Fibroblast of skin of left biceps (primary cell): ENCODE results near the gene CFAP299.
"Not testable (repeated sequence)": the region's sequence is repeated elsewhere in the genome, so short reads cannot be mapped to it uniquely, and the experiment has no call there.

Experiments
- DNase-seq, 2 experiments: peaks; one replicate each; pipeline ENCODE4 v3.0.0-alpha.2; 2013; ENCODE audit warnings: low read depth in 2 of 2

CFAP299 gene

DNA sequence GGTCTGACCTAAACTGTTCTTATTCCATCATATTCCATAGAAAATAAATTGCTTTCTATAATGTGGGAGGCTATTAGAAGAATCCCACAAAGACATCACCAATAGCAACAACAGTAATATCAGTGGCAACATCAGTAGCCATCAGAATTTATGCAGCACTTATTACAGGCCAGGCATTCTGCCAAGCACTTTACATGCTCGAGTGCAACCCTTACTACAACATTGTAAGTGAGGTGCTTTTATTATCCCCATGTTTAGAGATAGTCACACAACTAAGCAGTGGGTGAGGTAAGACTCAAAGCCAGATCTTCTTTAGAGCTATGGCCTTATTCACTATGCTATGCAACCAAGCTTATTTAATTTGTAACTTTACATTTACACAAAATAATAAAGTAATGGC, 377.9 kb downstream of the CFAP299 start:
- no peak for DNase-seq

DNA sequence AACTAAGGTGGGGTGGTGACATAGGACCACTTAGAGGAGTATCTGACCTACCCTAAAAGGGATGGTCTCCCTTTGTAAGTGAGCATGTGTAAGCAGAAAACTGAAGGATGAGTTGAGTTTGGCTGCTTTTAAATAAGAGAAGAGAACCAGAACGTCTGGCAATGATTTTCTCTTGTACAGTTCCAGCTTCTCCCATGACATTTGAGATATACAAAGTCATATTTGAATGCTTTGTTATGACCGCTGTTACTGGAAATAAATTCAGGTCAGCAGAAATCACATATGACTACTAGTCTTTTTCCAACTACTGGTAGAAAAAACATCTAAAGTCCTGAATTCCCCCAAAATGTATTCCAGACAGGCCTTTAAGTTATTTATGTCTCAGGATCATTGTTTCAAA, 381.7 kb downstream of the CFAP299 start:
- no peak for DNase-seq

DNA sequence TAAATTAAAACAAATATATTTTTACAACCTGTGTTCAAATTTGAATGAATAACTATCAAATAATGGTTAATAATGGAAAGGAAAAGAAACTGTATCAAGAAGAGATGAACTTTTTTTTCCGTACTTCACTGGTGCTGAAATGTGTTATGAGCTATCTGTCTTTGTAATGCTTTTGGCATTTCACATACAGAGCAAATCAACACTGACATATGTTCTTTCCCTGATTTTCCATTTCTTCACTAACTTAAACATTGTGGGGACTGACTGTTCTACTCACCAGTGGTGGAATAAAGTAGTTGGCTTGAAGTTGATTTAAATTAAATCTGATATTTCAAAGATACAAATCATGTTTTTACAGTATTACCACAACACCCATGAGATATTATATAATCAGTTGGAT, 390.9 kb downstream of the CFAP299 start:
- DNase-seq = no peak

DNA sequence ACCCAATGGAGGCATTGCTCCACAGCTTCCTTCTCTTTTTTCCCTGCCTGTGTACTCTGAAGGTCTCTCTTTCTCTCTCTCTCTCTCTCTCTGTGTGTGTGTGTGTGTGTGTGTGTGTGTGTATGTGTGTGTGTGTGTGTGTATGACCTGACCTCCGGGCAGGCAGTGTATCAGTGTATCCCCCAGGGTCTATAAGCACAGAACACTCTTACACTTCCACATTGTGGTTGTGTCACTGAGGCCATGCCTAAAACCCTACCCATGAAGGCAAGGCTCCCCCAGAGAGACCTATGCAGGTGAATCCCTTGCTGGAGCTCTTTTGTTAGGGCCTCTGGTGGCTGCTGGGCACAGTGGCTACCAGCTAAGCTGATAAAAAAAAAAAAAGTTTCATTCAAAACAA, 394.6 kb downstream of the CFAP299 start:
- no peak for DNase-seq

DNA sequence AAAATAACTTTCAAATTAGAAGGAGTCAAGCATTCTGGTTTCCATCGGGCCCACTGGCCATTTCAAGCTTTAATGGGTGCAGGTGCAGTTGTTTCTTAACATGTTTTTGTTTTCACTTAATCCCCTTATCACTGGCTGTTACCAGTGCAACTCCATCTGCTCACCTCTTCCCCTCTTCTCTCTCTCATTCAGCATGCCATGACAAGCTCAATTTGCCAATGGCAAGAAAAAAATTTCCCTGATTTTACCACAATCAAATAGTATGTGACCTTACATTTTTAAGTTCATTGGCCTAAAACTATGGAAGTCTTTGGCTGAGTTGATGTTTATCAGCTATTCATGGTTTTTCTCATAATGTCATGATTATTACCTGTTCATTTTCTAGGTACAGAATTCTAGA, 395.9 kb downstream of the CFAP299 start:
- DNase-seq = no peak

DNA sequence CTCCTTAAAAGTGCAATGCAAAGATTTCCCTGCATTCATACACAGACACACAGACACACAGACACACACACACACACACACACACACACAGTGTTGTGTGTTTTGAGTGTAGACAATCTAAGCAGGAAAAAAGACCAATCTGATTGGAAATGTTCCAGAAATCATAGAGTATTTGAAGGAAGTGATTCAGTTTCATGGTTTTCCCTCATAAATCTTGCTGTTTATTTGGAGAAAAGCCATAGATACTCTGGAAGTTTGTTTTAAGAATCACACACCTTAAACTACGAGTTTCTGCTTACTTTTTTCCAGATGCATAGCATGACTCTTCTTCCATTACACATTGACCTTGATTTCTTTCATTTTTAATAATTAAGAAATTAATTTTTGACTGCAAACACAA, 396.5 kb downstream of the CFAP299 start:
- DNase-seq = peak; percentile 10 to 12

DNA sequence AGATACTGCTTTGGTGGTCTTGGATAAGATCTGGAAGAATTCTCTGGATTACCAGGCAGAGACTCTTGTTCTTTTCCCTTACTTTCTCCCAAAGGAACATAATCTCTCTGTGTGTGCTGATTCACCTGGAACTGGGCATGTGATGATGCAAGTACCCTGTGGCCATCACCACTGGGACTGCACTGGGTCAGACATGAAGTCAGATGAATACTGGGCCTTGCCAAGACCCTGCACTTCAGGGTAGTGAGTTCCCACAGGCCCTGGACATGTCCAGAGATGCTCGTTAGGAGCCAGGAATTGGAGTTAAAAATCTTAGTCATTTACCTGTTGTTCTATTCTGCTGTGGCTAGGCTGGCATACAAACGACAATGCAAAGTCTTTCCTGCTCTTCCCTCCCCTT, 404.8 kb downstream of the CFAP299 start:
- DNase-seq = no peak

DNA sequence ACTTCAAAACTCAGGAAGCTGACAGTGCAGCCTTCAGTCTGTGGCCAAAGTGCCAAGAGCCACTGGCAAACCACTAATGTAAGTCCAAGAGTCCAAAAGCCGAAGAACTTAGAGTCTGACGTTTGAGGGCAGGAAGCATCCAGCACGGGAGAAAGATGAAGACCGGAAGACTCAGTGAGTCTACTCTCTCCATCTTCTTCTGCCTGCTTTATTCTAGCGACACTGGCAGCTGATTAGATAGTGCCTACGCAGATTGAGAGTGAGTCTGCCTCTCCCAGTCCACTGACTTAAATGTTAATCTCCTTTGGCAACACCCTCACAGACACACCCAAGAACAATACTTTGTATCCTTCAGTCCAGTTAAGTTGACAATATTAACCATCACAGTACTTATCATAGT, 414.0 kb downstream of the CFAP299 start:
- DNase-seq = not testable (repeated sequence)

DNA sequence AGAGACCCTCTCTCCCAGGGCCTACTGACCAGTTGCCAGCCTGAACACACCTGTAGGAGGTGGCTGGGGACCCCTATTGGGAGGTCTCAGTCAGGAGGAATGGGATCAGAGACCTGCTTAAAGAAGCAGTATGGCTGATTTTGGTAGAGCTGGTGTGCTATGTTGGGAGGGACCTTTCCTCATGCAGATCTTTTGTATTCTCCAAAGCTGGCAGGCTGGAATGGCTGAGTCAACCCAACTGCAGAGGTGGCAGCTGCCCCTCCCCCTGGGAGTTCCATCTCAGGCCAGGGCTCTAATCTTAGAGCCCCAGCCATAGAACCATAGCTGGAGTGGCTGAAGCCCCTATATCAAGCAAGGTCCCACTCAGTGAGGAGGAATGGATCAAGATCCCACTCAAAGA, 415.7 kb downstream of the CFAP299 start:
- DNase-seq = no peak

DNA sequence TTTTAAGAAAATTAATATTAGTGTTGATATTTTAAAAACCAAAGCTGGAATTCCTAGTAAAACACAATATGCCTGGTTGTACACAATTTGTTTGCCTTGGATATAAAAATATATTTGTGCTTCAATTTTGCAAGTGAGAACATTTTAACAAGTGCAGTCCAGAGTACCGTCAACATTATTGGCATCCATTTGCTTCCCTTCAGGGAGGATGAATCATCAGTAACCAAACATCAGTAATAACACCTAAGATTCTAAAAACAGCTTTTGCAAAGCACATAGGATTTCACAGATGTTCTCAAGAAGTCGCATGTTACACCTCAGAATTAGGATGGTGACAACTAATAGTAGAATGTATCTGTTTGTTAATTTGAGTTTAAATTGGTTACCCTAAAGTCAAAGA, 432.4 kb downstream of the CFAP299 start:
- DNase-seq = no peak

DNA sequence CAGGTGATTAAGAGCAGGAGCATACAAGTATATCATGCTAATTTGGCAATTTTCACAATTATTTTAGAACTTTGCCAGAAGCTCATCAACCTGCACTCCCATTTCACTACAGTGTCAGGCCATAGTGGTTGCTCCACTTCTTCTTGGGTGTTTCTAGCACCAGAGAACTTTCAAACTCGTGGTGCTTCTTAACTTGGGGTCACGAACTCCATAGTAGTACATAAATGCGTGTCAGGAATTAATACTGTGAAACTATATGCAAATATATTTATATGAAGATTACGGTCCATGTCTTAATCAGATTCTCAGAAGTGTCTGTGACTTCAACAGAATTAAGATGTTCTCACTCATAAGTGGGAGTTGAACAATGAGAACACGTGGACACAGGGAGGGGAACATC, 440.6 kb downstream of the CFAP299 start:
- no peak for DNase-seq

DNA sequence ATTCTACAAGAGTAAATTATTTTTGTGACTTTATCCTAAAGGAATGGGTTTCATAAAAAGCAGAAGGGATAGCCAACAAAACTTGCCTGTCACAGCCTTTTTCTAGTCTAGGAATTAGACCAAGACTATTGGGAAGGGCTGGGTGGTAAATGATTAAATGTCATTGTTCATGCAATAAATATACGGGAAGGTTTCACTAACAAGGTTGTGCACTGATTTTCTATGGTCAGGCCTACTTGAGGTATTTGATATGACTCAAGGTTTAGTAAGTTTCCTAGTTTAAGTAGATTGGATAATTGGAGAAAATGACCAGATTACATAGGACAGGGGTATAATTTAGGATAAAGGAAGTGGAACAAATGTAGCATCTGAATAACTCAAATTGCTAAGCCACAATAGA, 445.9 kb downstream of the CFAP299 start:
- no peak for DNase-seq

DNA sequence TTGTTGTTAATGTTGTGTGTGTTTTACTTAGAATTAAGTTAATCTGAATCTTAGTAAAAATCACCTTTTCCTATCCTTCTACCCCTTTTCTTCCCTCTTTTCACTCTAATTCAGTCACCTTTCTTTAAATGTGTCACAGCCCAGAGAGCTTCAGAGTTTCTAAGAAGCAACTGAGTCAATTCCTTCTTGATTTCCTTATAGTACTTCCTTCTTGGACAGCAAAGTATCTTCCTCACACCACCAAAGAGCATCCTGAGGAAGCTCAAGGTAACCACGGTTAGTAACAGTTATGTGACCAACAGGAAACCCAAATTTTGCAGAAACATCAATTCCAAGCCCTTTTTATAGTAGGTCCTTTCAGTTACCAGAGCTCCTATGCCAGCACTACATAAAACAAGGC, 451.8 kb downstream of the CFAP299 start:
- DNase-seq = no peak

DNA sequence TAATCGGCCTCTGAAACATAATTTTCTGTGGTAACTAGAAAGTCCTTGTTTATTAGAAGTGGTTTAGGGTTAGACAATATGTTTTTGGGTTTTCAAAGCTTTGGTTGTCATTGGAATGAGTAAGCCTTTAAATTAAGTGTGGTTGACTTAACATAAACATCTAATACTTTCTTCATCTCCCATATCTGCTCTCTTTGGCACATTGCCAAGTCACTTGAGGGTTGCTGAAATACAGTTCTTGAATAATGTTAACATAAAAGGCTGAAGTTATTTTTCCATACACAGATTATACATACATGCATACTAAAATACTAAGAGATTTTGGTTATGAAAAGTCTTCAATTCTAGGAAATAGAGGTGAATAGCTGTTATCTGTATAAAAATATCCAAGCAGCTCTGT, 453.3 kb downstream of the CFAP299 start:
- DNase-seq = peak; percentile 4 to 5

DNA sequence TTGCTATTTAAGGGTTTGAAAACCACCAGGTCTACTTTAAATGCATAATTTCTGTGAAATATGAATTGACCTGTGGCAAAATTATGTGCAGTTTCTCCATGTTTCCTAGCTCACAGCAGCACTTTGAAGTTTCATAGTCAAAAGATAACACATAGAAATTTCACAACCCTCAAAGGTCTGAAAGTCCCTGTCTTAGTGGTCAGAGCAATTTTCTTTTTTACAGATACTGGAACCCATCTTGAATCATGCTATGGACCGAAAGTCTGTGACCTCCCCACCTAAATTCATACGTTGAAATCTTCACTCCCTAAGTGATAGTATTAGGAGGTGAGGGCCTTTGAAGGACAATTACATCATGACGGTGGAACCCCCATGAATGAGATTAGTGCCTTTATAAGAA, 454.6 kb downstream of the CFAP299 start:
- no peak for DNase-seq

DNA sequence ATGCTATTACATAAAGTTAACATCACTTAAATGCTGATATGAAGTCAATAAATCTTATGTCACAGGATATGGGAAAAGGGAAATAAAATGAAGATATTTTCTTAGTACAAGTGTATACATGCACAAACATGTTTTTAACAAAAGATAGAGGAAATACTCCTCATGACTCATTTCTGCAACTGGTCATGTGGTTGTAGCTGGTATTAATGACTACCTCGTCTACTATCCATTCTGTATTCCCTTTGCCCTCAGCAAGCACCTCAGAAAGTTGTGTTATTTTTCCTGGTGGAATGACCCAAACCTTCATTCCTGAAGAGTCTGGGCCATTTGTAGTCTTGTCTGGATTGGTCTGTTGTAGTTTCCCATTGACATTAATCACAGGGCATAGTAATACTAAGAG, 458.1 kb downstream of the CFAP299 start:
- DNase-seq = not testable (repeated sequence)

DNA sequence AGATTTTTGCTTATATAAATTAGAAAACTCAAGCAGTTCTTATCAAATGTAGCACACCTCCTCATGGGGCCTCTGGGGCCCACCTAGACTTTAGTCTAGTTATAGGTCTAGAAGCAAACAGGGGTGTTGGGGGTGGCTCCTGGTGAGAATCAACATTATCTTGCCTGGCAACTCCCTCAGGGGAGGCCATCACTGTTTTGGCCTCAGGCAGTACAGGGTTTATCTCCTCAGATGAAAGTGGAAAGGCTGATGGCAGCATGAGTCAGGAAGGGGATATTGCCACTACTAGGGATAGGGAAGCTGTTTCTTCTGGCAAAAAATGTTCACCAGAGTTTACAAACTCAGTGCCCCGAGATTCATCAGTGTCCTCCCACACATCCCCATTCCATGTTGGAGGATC, 462.6 kb downstream of the CFAP299 start:
- DNase-seq = no peak

DNA sequence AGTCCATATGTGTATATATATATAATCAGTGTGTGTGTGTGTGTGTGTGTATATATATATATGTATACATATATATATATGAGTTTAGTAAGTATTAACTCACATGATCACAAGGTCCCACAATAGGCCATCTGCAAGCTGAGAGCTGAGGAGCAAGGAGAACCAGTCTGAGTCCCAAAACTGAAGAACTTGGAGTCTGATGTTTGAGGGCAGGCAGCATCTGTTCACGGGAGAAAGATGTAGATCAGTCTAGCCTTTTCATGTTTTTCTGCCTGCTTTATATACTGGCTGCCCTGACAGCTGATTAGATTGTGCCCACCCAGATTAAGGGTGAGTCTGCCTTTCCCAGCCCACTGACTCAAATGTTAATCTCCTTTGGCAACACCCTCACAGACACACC, 465.2 kb downstream of the CFAP299 start:
- not testable (repeated sequence) for DNase-seq

DNA sequence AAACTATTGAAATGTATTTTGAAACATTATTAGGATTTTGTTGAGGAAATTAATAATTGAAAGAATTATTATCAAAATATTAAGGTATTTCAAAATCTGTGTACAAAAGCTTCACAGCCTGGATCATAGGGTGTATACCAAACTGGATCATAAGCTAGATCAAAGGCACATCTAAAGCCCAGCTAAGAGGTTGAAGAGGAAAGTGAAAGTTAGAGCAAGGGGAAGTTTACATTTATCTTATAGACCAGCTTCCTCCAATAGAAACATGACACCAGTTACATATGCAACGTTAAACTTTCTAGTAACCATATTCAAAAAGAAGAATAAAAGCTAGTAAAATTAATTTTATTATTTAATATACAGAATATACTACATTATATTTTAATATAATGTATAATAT, 467.8 kb downstream of the CFAP299 start:
- DNase-seq = no peak

DNA sequence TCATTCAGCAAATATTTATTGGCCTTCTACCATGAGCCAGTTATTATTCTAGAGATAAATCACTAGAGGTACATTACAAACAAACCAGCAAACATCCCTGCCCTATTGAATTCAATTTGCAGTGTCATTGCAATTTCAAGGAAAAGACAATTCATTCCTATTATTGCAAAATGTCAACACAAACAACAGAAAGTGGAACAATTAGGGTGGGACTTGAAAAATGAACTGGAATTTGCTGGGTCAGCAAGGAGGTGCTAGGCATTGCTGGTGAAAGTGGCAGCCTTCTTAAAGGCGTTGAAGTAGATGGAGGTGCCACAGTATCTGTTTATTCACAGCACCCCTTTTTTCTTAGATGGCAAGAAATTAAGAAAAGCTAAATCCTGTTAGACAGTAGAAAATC, 470.9 kb downstream of the CFAP299 start:
- no peak for DNase-seq

DNA sequence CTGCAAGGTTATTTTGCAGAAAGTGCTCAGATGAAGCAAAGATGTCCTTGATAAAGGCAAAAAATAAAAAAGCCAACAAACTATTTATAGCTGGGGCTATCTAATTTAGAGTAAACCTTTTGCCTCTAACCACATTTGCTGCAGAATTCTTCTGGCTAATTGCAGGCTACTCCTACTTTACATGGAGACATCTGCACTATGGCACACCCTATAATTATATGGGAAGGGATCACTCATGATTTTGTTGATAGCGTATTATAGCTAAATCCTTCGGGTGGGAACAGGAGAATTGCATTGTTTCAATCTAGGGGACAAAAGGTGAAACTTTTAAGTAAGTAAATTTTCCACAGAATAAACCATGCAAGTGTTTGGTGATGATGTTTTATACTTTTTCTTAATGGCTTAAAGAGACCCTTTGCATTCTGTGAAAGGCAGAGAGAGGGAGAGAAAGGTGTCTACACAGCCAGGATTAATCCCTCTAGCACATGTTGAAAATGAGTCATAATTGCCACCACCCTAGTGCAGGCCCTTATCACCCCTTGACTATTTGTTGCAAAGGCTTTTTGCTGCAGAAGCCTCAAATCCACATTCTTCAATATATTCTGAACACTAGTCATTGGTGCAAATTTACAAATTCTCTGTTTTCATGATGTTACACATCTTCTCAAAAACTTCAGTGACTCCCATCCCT, 473.7 kb downstream of the CFAP299 start:
- DNase-seq = no peak

DNA sequence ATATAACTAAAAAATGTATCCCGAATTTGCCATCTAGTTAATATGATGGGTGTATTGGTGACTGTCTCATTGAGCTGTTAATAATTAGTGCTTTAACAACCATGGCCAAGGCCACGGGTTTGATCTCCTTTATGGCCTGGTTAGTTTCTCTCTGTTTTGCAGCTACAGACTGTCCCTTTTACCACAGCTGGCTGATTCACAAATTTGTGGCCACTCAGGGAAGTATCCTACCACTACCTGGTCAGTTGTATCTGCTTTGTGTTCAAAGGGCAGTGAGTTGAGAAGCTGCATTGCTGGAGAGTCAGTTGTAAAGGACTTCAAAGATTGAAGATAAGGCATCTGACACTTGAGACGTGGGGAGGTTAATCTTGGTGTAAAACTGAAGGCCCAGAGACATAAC, 475.9 kb downstream of the CFAP299 start:
- DNase-seq = no peak

DNA sequence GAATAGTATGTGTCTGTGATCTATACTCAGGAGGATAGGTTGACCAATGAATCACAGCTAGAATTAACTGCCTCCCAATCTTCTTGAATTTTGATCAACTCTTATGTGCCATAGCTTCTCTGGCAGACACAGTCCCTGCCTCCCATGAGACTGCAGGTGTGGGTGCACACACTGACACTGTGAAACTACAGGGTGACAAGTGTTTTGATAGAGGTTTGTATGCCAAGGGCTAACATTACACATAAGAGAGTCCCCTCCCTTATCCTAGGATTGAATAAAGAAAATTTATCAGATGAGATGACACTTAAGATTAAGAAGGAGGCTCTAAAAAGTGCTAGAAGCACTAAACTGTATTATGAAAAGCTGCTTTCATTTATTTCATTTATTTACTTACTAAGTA, 476.6 kb downstream of the CFAP299 start:
- DNase-seq = no peak

DNA sequence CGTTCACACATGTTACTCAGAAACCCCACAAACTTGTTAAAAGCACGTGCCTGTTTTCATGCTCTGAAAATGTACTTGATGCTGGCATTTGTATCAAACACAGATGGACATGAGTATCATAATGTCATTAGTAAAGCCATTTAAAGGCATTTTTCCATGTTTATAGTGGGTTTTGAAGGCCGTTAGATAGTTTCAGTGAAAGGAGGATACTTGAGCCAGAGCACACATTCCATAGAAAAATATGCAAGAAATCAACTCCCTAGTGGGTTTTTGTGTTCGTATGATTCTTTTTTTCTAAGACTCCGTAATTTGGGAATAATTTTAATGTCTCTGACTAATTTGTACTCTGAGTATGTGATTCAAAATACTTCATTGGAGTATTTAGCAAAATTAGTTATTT, 478.7 kb downstream of the CFAP299 start:
- DNase-seq = no peak
